ENCODE data around the gene ENTPD6.

The ENTPD6 gene

DNA sequence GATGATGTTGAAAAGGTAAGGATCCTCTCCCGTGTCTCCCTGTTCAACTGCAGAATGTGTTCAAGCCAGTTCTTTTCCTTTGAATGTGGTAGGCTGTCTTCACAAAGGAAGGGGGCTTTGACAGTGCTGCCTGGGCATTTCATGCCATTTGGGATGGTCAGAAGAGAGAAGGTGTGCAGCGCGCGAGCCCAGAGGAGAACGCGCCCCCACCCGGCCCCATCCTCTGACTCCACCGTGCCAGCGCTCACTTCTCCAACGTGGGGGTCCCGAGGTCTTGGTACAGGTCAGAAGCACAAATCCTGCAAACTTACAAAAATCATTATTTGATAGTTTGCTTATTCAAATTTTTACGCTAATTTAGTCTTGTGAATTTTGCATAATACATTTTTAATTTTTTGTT is 14.4 kb downstream of the ENTPD6 start:
- no peak for DNase-seq

DNA sequence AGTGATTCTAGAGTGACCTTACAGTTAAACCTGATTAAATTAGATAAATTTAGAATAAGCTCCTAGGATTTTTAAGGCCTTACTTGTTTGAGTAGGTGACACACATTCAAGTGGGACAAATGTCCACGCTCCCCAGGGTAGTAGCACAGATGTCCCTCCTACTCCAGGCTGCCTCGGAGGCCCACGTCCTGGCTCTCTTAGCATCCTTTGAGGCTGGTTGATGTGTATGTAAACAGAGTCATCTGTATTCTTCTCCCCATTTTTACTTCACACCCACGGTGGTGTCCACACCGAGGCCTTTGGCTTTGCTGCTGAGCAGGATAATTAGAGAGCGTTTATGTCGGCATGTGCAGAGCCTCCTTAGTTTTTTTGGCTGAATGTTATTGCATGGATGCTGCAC is 15.8 kb downstream of the ENTPD6 start:
- DNase-seq = no peak

GRCh38 chr20:25212242-25212641 is 16.7 kb downstream of the ENTPD6 start:
- DNase-seq = no peak

- no peak for DNase-seq
These were observed 18.3 kb downstream of the ENTPD6 start for GRCh38 chr20:25213566-25214425.

- DNase-seq = no peak
These were observed 18.9 kb downstream of the ENTPD6 start for GRCh38 chr20:25214426-25214790.

- DNase-seq = no peak
These were observed 19.3 kb downstream of the ENTPD6 start for GRCh38 chr20:25214819-25215218.

GRCh38 chr20:25215521-25215920 is 20.0 kb downstream of the ENTPD6 start:
- no peak for DNase-seq

DNA sequence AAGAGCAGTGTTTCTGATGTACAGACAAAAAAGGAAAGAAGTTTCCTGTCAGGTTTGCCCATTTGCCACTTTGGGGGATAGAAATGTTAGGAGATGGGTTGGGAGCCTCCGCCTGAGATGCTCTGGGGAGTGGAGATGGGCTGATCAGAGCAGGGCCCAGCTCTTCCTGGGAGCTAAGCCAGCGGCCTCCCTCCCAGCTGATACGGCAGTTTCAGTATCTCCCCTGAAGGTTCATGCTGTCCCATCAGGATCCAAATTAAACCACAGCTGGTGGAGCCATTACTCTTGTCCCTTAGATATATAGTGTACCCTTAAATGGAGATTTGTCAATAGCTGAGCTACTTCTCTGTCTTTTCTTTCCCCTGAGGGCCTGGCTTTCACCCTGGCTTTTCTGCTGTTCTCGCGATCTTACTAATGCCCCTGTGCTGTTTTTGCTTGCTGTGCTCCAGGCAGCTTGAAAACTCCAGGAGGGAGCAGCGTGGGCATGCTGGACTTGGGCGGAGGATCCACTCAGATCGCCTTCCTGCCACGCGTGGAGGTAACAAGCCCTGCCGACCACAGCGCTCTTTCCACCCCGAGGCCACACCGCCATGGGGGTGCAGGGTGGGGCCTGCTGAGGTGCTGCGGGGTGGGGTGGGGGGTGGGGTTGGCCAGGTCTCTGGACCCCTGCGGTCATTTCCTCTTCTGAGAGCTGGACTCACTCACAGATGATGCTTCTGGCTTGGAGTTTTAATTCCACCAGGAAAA is 20.9 kb downstream of the ENTPD6 start:
- DNase-seq = no peak

- DNase-seq = no peak
These were observed 21.9 kb downstream of the ENTPD6 start for GRCh38 chr20:25217161-25218108.

- DNase-seq = no peak
These were observed 22.6 kb downstream of the ENTPD6 start for GRCh38 chr20:25218109-25218486.

DNA sequence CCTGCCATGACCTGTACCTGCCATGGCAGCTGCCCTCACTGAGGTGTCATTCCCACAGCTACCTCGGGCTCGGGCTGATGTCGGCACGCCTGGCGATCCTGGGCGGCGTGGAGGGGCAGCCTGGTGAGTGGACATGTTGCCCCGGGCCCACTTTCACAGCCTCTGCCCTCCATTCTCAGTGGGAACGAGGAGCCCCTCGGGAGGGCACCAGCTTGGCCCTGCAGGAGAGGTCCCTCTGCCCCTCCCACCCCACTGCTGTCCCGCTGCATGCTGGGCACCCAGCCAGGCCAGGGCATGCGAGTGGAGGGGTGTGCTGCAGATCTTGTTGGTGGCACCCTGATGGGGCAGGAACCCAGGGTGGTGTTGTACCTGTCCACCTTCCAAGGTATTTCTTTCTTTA is 23.0 kb downstream of the ENTPD6 start:
- no peak for DNase-seq

- DNase-seq = no peak
These were observed 23.9 kb downstream of the ENTPD6 start for GRCh38 chr20:25219365-25219764.

DNA sequence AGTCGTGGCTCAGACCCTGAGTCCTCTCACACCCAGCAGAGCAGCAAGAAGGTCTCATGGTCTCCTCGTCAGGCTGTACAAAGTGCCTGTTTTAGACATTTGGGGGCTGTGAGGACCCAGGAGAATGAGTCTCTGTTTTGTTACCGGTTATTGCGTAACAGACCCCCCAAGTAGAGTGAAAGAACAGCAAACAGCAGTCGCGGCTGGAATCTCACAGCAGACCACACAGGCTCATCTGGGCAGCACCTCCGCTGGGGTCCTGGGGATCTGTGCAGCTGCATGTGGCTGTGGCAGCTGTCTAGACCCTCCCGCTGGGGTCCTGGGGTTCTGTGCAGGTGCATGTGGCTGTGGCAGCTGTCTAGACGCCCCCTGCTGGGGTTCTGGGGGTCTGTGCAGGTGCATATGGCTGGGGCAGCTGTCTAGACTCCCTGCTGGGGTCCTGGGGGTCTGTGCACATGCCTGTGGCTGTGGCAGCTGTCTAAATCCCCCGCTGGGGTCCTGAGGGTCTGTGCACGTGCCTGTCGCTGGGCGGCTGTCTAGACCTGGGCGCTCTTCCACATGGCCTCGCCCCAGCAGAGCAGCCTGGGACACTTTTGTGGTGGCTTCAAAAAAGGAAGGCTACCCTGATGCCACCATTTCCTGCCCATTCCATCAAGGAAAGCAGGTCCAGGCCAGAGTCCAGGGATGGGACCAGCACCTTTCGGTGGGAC is 24.7 kb downstream of the ENTPD6 start:
- peak; percentile 41 for DNase-seq

GRCh38 chr20:25220810-25221591 is 25.5 kb downstream of the ENTPD6 start:
- DNase-seq = no peak

- DNase-seq = no peak
These were observed 26.3 kb downstream of the ENTPD6 start for GRCh38 chr20:25221592-25222460.

DNA sequence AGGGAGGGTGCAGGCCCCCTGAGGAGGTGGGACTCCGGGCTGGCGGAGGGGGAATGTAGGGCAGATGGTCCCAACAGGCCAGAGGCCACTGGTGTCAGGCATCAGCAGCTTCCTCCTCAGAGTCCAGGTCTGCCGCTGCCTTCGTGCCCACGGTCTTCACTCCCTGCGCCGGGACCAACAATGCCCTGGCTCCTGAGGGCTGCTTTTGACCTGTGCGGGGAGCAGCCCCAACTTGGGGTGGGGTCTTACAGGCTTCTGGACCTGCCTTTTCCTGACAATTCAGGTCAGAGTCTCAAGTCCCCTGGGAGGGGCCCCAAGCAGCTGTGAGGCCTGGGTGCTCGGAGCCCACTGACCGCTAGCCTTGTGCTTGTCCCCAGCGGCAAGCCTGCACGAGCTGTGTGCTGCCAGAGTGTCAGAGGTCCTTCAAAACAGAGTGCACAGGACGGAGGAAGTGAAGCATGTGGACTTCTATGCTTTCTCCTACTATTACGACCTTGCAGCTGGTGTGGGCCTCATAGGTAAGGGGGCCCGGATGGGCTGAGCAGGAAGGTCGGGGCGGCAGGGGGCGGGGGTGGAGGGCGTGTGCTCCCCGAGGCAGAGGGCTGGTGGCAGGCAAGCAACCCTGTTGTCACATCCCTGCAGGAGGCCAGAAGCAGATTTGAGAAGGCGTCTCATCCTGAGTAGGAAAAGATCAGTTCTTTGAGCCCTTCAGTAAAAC is 27.1 kb downstream of the ENTPD6 start:
- DNase-seq = no peak

DNA sequence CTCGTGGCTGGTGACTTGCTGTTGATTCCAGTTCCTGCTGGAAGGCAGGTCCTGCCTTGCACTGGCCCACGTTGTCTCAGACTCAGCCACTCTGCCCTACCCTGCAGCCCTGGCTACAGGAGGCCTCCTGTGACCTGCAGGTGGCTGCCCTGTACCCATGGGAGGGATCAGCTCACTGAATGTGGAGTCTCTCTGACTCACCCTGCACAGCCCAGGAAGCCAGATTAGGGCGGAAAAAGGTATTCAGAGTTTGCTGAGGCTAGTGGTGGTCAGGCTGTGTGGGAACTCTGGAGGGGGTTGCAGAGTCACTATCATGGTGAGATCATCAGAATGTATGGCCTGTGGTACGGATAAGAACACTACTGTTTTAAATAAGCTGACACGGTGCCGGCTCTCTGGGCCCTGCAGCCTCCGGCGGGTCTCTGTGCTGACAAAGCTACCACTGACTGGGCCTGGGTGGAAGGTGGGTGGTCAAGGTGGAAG is 27.7 kb downstream of the ENTPD6 start:
- DNase-seq = peak; percentile 74

DNA sequence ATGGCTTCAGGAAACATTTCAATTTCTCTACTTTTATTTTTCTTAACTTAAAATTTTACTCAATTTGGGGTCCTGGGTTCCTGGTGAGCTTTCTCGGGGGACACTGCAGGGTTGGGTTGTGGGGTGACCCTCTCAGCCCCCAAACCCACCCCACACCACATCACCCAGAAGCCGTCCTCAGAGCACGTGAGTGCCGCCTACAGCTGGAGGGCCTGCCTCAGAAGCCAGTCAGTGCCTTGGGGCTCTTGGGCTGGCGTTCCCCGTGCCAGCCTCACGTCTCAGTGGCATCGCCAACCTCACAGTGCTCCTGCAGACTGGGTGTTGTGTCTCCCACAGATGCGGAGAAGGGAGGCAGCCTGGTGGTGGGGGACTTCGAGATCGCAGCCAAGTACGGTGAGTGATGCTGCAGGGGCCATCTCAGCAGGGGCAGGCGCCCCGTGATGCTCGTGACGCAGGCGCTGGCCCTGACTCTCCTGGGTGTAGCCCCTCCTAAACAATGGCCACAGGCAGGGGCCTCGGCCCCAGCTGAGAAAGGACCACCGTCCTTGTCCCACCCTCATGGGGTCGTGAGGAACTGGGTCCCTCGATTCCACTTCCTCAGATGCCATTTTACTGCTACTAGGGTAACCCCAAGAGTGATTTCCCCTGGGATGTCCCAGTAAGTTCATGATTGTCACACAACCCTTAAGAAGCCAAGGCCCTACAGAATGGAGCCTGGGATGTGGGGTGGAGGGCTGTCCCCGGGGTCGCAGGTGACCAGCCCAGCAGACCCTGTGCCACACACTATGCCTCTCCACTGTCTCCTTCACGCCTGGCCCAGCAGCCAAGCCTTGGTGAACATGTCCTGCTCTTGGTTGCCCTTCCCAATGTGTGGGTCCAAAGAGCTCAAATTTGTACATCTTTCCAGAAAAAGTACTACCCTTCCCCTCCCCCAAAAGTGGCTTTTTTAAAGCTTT is 28.5 kb downstream of the ENTPD6 start:
- DNase-seq = no peak

DNA sequence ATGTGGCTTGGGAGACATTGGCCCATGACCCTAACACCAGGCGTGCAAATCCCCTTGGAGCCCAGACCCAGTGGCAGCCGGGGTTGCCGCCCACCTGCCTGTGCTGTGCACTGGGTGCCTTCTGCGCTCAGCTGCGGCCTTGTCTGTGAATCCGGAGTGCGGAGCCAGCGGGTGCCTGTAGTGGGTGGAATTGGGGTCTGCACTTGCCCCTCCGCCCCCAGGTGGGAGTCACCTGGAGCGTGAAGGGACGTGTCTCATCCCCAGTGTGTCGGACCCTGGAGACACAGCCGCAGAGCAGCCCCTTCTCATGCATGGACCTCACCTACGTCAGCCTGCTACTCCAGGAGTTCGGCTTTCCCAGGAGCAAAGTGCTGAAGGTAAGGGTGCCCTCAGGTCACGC is 29.4 kb downstream of the ENTPD6 start:
- DNase-seq = no peak
